SHP77 (cell line): ENCODE results near the gene DDX10.

Experiments used
- DNase-seq, 2 experiments: peaks; one replicate each; lab custom pipeline; 2025; lab: John Stamatoyannopoulos, UW

The DDX10 gene

DNA sequence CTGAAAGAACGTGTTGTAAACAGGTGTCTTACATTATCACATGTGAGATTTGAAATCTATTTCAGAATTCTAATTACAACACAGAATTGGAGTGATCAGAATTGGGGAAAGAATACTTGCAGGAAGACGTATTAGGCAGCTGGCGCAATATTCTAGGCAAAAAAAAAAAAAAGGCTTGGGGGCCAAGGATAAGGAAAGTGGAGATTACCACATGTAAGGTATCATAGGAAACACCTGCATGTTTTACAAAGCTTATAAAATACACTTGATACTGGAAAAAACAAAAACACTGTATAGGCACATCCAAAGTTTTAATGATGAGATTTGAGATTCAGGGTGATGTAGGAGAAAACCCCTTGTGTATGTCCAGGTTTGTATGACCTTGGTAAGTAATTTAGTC, 245.1 kb downstream of the DDX10 start:
- DNase-seq = no peak

DNA sequence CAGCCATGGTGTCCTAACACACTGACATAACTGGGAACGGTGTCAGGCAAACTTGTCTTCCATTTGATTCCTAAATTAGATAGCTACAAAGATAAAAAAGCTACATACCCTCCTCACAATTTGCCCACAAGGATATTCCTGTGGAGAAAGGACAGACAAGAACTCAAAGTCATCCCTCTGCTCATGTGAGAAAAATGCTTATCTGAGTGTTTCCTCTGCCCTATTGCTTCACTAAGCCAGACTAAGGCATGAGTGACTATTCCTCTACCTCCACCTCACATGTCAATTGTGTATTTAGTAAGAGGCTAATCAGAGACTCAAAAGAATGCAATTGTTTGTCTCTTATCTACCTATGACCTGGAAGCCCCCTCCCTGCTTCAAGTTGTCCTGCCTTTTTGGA, 247.7 kb downstream of the DDX10 start:
- DNase-seq = no peak

DNA sequence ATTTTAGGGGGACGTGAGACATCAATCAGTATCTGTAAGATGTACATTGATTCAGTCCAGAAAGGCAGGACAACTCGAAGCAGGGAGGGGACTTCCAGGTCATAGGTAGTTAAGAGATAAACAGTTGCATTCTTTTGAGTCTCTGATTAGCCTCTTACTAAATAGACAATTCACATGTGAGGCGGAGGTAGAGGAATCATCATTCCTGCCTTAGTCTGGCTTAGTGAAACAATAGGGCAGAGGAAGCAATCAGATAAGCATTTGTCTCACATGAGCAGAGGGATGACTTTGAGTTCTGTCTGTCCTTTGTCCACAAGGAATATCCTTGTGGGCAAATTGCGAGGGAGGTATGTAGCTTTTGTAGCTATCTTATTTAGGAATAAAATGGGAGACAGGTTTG, 248.3 kb downstream of the DDX10 start:
- DNase-seq = no peak

DNA sequence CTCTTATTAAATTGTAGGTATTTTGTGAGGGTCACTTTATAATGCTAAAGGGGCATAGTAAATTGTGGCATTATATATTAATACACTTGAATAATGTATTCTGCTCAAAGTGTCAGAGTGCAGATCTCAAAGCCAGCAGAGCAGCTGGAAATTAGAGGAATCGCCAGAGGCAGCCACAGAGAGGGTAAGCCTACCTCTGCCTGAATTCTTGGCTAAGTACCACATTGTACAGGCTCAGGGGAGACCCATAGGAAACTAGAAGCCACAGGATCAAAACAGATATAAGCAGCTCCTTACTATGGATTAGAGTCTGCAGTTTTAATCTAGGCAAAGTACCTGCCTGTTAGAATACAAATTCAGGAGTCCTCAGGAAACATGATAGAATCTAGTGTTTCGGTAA, 249.3 kb downstream of the DDX10 start:
- DNase-seq = no peak

DNA sequence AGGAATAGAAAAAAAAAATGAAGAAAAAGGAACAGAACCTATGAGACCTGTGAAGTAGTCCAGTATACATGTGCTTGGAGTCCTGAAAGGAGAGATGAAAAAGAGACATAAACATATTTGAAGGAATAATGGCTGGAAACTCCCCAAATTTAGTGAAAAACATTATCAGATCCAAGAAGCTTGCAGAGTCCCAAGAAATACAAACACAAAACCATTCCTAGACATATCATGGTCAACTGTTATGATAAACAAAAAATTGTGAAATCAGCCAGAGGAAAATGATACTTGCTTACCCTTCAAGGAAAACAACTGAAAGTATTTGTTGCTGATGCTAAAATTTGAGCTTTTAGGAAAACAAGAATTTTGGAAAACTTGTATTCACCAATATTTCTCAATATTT, 250.1 kb downstream of the DDX10 start:
- no peak for DNase-seq

DNA sequence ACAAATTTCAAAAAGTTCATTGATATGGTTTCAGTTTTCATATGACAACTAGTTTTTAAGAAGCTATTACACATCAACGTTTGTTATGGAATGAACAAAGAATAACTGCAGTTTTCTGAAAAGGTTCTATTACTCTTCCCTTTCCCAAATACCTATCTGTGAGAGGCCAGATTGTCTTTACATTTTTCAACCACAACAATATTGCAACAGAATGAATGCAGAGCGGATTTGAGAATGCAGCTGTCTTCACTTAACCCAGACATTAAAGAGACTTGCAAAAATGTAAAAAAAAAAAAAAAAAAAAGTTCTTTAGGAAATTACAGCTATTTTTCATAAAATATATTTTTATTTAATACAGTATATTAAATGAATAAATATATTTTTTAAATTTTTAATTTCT, 250.8 kb downstream of the DDX10 start:
- DNase-seq = no peak

GRCh38 chr11:108916290-108916689, 251.4 kb downstream of the DDX10 start:
- DNase-seq = no peak

DNA sequence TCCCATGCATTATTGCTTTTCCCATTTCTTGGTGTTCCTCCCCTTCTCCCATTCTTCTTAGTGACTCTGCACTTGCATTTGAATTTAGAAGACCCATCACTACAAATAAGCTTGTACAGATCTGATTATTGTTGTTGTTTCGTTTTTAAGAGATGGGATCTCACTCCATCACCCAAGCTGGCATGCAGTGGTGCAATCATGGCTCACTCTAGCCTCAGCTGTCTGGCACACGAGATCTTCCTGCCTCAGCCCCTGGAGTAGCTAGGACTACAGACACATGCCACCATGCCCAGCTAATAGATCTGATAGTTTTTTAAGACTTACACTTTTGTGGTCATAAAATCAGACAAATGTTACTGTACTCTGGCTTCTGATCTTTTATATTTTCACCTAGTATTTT, 252.1 kb downstream of the DDX10 start:
- no peak for DNase-seq

DNA sequence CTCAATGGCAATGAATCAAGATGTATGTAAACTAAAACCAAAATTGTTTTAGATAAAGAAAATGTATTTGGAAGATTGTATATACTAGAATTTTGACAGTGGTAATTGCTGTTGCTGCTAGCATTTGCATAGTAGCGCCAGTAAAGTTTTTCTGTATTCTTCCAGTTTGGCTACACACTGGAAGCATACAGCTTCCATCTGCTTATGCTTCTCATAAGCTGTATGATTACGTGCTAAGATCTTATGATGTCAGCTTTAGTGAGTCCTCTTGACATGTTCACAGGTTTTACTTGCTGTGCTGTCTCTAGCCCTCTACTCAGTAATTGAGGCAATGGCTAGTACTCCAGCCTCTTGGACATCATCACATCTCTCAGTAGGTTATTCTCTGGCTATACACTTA, 256.3 kb downstream of the DDX10 start:
- no peak for DNase-seq

DNA sequence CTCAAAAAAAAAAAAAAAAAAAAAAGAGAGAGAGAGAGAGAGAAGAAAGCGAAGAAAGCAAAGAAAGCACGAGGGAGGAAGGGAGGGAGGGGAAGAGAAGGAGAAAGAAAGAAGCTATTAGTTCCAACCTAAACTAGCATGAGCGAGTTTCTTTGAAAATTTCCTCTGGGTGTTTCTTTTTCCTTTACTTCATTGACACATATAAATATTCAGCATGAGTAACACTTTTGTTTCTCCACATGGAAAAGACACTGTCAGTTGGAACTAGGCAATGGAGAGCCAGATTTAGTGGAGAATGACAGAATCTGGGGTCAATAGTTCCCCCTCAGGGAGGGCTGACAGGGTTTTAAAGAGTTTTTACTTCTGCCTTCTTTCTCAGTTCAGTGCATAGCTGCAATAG, 257.4 kb downstream of the DDX10 start:
- no peak for DNase-seq

DNA sequence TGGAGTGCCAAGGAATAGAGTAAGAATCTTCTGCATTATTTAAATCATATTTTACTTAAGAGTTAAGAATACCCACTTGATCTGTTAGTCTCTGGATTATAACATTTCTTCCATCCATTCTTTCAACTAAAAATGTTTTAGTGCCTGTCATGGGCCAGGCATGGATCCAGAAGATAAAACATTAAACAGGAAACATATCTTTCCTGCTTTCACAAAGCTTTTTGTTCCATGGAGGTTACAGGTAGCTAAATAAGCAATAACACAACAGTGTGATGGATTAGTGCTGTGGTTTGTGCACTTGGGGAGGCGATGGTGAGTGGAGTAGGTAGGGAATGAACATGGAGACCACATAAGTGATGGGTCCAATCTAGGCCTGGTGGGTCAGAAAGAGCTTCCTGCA, 258.5 kb downstream of the DDX10 start:
- DNase-seq = no peak

- no peak for DNase-seq
Observed at GRCh38 chr11:108926171-108926840, 261.4 kb downstream of the DDX10 start.

DNA sequence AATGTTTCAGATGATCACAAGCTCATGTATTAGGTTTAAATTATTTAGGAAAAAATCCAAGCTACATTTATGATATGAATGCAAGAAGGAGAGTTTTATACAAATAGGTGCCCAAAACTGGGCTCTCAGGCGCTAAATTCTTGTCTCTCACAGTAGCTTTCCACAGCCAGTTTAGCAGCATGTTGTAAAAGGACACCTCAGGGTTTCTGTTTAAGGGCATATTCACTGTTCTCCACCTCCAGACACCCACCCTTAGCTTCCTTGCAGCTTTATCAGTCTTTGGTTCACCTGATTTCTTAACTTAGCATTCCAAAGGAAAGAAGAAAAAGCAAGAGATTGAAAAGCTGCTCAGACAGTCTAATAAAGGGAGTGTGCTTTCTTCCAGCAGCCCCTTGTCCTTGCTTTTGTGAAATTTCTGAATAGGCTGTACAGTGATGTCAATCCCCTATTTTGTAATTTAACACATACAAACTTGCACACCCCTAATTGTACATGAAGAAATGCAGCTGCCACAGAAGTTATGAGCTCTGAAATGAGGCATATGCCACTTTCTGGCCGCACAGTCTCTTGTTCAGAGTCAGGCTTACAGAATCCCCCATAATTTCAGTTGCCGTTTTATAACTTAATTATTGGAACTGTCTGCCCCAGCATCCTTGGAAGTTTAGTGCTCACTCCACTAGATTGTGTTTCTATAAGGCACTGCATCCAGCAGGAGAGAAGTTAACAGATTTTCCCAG, 262.1 kb downstream of the DDX10 start:
- no peak for DNase-seq

DNA sequence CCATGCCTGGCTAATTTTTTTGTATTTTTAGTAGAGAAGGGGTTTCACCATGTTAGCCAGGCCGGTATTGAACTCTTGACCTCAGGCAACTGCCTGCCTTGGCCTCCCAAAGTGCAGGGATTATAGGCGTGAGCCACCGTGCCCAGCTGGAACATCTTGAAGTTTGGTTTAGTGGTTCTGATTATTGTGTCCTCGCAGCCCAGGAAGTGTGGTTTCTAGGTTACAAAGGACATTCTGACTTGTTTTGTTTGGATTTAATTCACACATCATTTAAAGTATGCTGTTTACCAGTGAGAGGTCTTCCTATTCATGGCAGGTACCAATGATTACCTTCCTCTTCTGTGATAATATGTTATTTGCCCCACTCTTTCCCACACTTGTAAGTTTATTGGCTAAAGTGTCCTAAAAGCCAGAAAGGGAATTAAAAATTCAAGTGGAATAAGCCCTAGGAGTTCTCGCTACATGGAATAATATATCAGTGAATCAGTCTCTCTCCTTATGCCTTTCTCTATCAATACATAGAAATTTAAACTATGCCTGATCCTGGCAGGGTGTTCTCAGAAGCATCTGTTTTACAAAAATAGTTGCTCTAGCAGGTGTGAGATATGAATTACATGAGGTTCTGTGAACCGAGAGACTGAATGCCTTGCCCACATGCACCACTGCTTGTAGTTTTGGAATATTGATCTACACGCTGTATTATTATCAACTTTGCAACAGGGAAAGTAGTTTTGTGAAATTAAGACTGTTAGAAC, 263.1 kb downstream of the DDX10 start:
- DNase-seq = no peak

DNA sequence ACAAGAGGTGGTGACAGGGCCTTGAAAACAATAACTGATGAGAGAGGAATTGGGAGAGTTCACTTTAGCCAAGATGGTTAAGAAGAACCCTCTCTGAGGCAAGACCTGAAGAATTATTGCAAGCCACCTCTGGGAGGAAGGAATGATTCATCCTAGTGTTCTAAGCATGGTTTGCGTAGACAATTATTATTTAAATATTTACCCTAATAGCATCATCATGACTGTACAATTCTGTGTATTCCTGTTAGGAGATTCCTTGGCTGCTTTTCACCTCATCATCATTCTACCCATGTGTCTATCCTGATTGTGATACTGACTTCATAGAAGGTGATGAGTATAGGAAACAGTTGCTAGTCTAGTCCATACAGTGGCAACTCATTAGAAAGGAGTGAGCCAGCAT, 264.4 kb downstream of the DDX10 start:
- no peak for DNase-seq

- DNase-seq = no peak
Observed at GRCh38 chr11:108931168-108931567, 266.3 kb downstream of the DDX10 start.

- DNase-seq = no peak
Observed at GRCh38 chr11:108933630-108934029, 268.8 kb downstream of the DDX10 start.

- DNase-seq = no peak
Observed at GRCh38 chr11:108934289-108934688, 269.4 kb downstream of the DDX10 start.

DNA sequence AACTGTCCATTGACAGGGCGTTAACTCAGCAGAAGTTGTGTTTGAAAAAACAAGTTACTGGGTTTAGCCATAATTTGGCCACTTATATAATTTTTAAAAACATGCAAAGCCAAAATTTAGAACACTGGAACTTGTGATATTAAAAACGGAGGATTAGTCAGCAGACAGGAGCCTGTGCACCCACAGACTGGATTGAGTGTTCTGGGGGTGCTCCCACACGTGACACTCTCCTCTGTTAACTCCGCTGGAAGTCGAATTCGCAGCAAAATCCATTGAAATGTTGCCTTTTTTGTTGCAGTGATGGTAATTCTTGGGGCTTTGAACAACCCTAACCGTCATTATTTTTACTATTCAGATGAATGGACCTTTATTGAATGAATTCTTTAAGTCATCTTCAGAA, 269.8 kb downstream of the DDX10 start:
- no peak for DNase-seq

- DNase-seq = no peak
Observed at GRCh38 chr11:108937746-108938145, 272.9 kb downstream of the DDX10 start.

- DNase-seq = no peak
Observed at GRCh38 chr11:108938604-108939003, 273.7 kb downstream of the DDX10 start.

DNA sequence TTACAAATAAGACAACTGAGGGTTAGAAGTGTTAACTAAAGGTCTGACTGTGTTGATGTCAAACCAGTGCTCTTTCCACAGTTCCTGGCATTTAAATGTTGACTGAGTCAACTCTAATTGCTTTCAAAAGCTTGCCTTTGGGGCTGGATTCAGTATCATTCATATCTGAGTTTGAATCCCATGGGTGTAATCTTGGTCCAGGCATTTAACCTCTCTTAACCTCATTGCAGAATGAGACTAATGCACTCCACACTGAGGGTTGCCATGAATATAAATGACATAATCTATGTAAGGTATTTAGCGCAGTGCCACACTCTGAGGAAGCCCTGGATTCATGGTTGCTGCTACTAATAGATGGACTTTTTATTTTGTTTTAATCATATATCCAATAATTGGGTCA, 274.3 kb downstream of the DDX10 start:
- no peak for DNase-seq

- no peak for DNase-seq
Observed at GRCh38 chr11:108943853-108944252, 279.0 kb downstream of the DDX10 start.
